Fibroblast of mammary gland (primary cell): ENCODE data around the gene TBL1X.
"Not testable (repeated sequence)": the region's sequence is repeated elsewhere in the genome, so short reads cannot be mapped to it uniquely, and the experiment has no call there.

Experiments used
- DNase-seq: peaks from one replicate; pipeline ENCODE4 v3.0.0-alpha.2; 2010; ENCODE audit warnings: low read depth
- H3K4me3 ChIP-seq: 2 replicates; pipeline ENCODE4 v1.5.1; 2011; ENCODE audit warnings: low read depth, mild to moderate bottlenecking, low read length, moderate library complexity; ENCODE audit not compliant: control insufficient read depth
- CTCF ChIP-seq: conservative IDR thresholded peaks from 2 replicates; pipeline ENCODE4 v1.5.1; 2011; ENCODE audit warnings: low read depth, low read length, inconsistent platforms; ENCODE audit not compliant: control insufficient read depth, insufficient read depth

TBL1X gene

GRCh38 chrX:9757366-9757765 lies 292.5 kb downstream of the TBL1X start:
- no peak for TF ChIP-seq CTCF
- DNase-seq: no peak
- no peak overlapping the region for H3K4me3 ChIP-seq

- H3K4me3 ChIP-seq: no peak overlapping the region
- no peak for DNase-seq
- no peak for TF ChIP-seq CTCF
These were observed 293.3 kb downstream of the TBL1X start for GRCh38 chrX:9758021-9758638.

GRCh38 chrX:9759337-9759736 lies 294.5 kb downstream of the TBL1X start:
- no peak for TF ChIP-seq CTCF
- no peak for DNase-seq
- no peak overlapping the region for H3K4me3 ChIP-seq

GRCh38 chrX:9765072-9765736 lies 300.3 kb downstream of the TBL1X start:
- DNase-seq: no peak
- H3K4me3 ChIP-seq: no peak overlapping the region

GRCh38 chrX:9765737-9766097 lies 300.9 kb downstream of the TBL1X start, which contains the start of gene GPR143:
Gene GPR143, minus strand, starts transcription at chrX:9765847. Its CDS starts 30 bp downstream, at chrX:9765817.
- TF ChIP-seq CTCF: no peak
- DNase-seq: no peak
- no peak within 1 kb of the TSS for H3K4me3 ChIP-seq

More at GRCh38 chrX:9765072-9765736, 300.3 kb downstream of the TBL1X start:
- no peak for TF ChIP-seq CTCF

- no peak overlapping the region for H3K4me3 ChIP-seq
- TF ChIP-seq CTCF: no peak
- DNase-seq: no peak
These were observed 302.5 kb downstream of the TBL1X start for GRCh38 chrX:9767375-9767774.

GRCh38 chrX:9768321-9768839 lies 303.5 kb downstream of the TBL1X start:
- not testable (repeated sequence) for DNase-seq

More at GRCh38 chrX:9768321-9768839, 303.5 kb downstream of the TBL1X start:
- H3K4me3 ChIP-seq: not testable (repeated sequence)
